IPS-11a (cell line): ENCODE results near the gene SLC35G4.
"Not testable (repeated sequence)": the region's sequence is repeated elsewhere in the genome, so short reads cannot be mapped to it uniquely, and the experiment has no call there.

ENCODE experiments used
- H3K4me3 ChIP-seq: one replicate; pipeline ENCODE4 v1.5.1; 2013; ENCODE audit warnings: low read depth, low read length, control low read depth

Gene SLC35G4

DNA sequence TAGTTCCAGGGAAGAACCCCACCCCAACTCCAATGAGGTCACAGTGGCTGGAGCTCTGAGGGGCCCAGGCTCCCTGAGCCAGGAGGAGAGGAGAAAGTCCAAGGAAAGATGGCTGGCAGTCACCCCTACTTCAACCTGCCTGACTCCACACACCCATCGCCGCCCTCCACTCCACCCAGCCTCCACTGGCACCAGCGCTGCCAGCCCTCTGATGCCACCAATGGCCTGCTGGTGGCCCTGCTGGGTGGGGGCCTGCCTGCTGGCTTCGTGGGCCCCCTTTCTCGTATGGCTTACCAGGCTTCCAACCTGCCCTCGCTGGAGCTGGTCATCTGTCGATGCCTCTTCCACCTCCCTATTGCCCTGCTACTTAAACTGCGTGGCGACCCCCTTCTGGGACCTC, at the start of gene SLC35G4:
Gene SLC35G4 (plus strand): TSS at position 109 of the 400 bp plus-strand sequence. CDS start 0 bp downstream, at position 109.
- H3K4me3 ChIP-seq: not testable (repeated sequence)

GRCh38 chr18:11561293-11561692, 48.1 kb upstream of the SLC35G4 start:
- no peak overlapping the region for H3K4me3 ChIP-seq

DNA sequence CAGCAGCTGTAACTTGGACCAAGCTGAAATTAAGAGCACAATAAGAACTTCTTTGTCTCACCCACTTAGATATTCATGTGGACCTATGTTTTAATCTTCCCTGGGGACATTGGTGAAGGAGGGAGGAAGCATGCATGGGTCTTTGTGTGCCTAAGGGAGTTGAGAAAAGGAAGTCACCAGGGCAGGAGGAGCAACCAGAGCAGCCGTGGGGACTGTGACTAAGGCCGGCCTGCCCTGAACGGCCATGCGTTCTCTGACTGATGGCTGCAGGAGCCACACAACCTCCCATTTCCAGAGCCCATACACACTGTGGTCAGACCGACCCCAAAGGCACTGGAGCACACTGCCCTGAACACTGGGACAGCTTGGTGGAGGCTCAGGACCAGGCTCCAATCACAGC, 43.7 kb upstream of the SLC35G4 start:
- H3K4me3 ChIP-seq: no peak overlapping the region

DNA sequence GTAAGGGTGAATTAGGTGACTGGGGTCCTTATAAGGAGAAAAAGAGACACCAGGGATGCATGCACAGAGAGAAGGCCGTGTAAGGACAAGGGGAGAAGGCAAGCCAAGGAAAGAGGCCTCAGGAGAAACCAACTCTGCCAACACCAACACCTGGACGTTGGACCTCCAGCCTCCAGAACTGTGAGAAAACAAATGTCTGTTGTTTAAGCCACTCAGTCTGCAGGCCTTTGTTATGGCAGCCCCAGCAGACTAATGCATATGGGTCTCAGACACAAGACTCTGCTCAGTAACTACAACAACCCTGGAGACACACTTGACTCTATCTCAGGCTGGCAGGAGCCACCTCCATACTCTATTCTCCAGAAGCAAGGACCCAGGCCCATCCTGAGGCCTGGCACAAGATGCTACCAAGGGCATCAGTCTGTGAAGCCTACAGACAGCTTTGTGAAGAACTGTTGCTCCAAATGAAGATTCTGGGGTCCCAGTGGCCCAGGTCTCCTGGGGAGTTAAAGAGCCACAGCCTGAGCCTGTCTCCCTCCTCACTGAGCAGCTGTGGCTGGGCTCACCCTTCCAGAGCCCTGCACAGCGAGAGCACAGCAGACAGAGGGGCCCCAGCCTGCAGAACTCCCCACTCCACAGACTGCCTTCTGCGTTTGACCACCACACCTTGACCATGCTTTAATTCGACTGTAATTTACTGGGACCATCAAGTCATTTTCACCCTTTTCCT, 43.0 kb upstream of the SLC35G4 start:
- no peak overlapping the region for H3K4me3 ChIP-seq

- no peak overlapping the region for H3K4me3 ChIP-seq
Measured at GRCh38 chr18:11567396-11567795, 42.0 kb upstream of the SLC35G4 start.

- no peak overlapping the region for H3K4me3 ChIP-seq
Measured at GRCh38 chr18:11570073-11570588, 39.3 kb upstream of the SLC35G4 start.

DNA sequence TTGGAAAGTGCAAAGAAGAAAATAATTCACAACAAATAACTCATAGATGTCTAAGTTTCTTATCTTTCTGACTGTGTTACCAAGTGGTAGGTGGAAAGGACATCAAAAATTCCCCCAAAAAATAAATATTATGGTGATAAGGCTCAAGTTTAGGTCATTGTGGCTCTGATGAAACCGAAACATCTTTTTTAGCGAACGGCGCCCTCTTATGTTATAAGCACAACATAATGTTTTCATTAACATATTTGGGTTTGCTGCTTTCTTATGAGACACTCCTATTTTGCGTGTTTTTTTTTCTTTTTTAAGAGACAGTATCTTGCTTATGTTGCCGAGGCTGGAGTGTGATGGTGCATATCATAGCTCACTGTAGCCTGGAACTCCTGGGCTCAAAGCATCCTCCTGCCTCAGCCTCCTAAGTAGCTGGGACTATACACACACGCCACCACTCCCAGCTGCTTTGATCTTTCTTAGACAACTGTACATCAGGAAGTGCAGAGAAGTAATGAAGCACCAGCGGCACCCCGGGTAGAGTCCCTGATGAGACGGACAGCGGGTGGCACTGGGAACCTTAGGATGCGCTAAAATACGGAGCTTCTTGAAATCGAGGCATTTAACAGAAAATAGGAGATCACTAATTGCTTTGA, 38.5 kb upstream of the SLC35G4 start:
- H3K4me3 ChIP-seq: no peak overlapping the region

- no peak overlapping the region for H3K4me3 ChIP-seq
Measured at GRCh38 chr18:11572201-11572600, 37.2 kb upstream of the SLC35G4 start.

GRCh38 chr18:11574545-11574944, 34.9 kb upstream of the SLC35G4 start:
- no peak overlapping the region for H3K4me3 ChIP-seq

DNA sequence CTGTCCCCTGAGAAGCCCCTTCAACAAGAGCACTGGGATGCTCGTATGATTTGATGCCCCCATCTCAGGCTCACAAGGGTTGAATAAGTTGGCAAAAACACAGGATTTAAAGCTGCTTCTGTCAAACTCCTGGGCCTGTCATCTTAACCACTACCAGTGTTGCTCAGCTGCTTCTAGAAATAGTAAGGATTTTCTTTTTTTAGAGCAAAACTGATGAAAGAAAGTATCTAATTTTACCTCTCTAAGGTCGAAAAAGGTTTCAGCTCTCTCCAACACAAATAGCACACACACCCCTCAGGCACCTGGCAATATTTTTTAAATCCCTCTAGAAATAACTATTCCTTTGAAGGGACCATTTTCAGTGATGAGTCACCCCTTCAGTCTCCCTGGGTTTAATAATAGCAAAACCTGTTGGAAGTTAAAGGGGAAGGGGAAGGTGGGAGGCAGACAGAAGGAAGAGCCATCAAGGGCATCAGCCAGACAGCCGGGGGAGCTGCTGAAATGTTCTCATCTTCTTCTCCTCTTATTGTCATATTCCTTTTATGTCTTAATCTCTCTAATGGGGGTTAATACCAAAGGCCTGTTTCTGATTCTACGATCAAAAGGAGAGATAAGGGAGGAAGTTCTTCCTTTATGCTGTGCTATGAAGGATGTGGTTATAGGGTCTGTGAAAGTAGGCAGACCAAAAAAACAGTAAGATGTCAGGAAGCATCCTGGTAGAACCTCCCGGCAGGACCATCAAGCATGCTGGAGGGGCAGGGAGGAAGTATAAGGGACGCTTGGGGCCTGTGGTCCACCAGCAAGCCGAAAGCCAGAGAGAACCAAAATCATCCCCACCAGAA, 31.9 kb upstream of the SLC35G4 start:
- no peak overlapping the region for H3K4me3 ChIP-seq

GRCh38 chr18:11578799-11579198, 30.6 kb upstream of the SLC35G4 start:
- H3K4me3 ChIP-seq: no peak overlapping the region

DNA sequence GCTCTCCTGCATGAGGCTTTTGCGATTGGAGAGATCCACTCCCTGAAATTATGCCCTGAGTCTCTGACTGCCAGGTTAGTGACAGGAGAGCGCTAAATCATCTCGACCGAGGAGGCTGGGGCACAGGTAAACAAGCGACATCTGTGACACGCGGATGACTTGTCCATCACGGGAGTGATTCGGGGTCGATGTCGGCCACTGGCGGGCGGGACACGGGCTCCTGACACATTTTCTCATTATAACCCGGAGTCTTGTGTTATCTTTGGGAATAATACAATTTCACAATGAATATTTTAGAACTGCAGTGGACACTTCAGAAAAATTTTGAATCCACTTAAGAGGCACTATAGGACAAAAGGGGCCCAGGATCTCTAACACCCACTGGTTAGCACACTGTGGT, 29.5 kb upstream of the SLC35G4 start:
- no peak overlapping the region for H3K4me3 ChIP-seq

DNA sequence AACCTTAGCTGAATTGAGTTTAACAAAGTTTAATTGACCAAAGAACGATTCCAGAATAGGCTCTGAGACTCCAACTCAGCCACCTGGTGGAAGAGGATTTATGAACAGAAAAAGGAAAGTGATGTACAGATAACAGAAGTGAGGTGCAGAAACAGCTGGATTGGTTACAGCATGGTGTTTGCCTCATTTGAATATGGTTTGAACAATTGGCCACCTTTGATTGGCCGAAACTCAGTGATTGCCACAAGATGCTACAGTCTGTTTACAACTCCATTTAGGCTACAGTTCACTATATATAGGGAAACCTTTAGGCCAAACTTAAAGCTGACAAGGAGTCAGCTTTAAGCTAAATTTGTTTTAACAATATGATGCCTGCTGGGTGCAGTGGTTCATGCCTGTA, 28.1 kb upstream of the SLC35G4 start:
- H3K4me3 ChIP-seq: no peak overlapping the region

DNA sequence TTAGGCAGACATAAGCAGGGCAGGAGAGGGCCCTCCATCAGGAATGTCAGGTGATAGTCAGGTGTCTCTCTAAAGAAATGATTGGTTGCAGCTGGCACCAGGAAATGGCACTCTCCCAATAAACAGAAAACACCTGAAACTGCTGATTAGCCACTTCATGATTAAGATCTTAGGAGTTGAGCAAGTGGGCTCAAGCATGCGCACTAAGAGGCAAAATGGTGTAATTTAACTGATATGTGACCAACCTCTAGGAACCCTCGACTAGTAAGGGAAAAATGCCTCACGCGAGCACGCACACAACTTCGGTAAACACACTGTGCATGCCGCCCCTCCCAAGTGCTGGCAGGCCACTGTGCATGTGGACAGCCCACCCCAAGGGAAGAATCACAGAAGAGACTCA, 23.8 kb upstream of the SLC35G4 start:
- no peak overlapping the region for H3K4me3 ChIP-seq

GRCh38 chr18:11586896-11587295, 22.5 kb upstream of the SLC35G4 start:
- no peak overlapping the region for H3K4me3 ChIP-seq

DNA sequence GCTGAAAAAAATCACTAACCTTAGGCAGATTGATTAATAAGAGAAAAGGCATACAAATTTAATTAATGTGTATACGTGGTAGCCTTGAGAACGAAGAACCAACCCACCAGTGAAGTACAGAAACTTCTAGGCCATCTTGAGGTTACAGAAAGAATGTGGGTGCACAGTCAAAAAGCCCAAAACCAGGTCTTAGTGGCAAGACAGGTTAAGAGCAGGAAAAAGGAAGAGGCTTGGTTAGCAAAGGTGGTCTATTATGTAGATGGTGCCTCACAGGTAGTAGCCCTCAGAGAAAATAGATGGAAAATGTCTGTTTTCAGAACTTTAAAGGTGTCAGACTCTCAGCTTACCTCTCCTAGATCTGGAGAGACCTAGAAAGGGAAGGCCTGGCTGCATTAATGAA, 22.0 kb upstream of the SLC35G4 start:
- H3K4me3 ChIP-seq: no peak overlapping the region

GRCh38 chr18:11587846-11588245, 21.6 kb upstream of the SLC35G4 start:
- H3K4me3 ChIP-seq: no peak overlapping the region

- H3K4me3 ChIP-seq: no peak overlapping the region
Measured at GRCh38 chr18:11591957-11592356, 17.4 kb upstream of the SLC35G4 start.

GRCh38 chr18:11600321-11600720, 9.1 kb upstream of the SLC35G4 start:
- H3K4me3 ChIP-seq: no peak overlapping the region

GRCh38 chr18:11607906-11608305, 1.5 kb upstream of the SLC35G4 start:
- no peak overlapping the region for H3K4me3 ChIP-seq

DNA sequence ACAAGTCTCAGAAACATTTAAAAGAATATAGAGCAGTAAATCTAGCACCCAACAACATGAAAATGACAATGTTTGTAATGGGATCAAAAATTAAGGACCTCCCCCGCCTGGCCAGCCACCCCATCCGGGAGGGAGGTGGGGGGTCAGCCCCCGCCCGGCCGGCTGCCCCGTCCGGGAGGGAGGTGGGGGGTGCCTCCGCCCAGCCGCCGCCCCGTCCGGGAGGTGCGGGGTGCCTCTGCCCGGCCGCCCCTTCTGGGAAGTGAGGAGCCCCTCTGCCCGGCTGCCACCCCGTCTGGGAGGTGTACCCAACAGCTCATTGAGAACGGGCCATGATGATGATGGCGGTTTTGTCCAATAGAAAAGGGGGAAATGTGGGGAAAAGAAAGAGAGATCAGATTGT, 778 bp upstream of the SLC35G4 start:
- not testable (repeated sequence) for H3K4me3 ChIP-seq

- H3K4me3 ChIP-seq: not testable (repeated sequence)
Measured at GRCh38 chr18:11613073-11613472, 3.7 kb downstream of the SLC35G4 start.
